Nephron progenitor cell (in vitro differentiated cells): ENCODE data around the gene TFR2.
A peak's percentile ranks its signal among the peaks of the same experiment; 100 is the strongest.

ENCODE experiments used
- DNase-seq: peaks from one replicate; pipeline ENCODE4 v3.0.0; 2021
- H3K27ac Mint-ChIP-seq: 2 replicates; pipeline ENCODE4 v1.8.0; 2021; ENCODE audit warnings: mild to moderate bottlenecking, moderate library complexity, mixed read lengths
- H3K27me3 Mint-ChIP-seq: 2 replicates; pipeline ENCODE4 v1.8.0; 2021; ENCODE audit warnings: mild to moderate bottlenecking, low read depth, mixed read lengths; ENCODE audit not compliant: poor library complexity
- H3K36me3 Mint-ChIP-seq: 2 replicates; pipeline ENCODE4 v1.8.0; 2021; ENCODE audit warnings: low read depth, mixed read lengths
- H3K4me1 Mint-ChIP-seq: 2 replicates; pipeline ENCODE4 v1.8.0; 2021; ENCODE audit warnings: mixed read lengths
- H3K4me3 Mint-ChIP-seq: 2 replicates; pipeline ENCODE4 v1.8.0; 2021; ENCODE audit warnings: mild to moderate bottlenecking, moderate library complexity, mixed read lengths
- H3K9me3 Mint-ChIP-seq: 2 replicates; pipeline ENCODE4 v1.8.0; 2021; ENCODE audit warnings: mild to moderate bottlenecking, moderate library complexity, mixed read lengths
- CTCF ChIP-seq: fragments of 200-600 bp; sonication (generic); IDR thresholded peaks from 2 replicates; pipeline ENCODE4 v1.5.0; 2021; ENCODE audit warnings: antibody characterized with exemption

TFR2 gene

GRCh38 chr7:100570954-100571828, 70.2 kb downstream of the TFR2 start:
- DNase-seq: peak; percentile 51
- no peak for TF ChIP-seq CTCF
- H3K4me3 Mint-ChIP-seq: no peak overlapping the region
- peaks cover 7% of the 10 kb centered on the region for H3K27me3 Mint-ChIP-seq
- peaks cover 7% of the 10 kb centered on the region for H3K36me3 Mint-ChIP-seq
- H3K4me1 Mint-ChIP-seq: peaks cover 58% of the 10 kb centered on the region
- no peak overlapping the region for H3K27ac Mint-ChIP-seq
- H3K9me3 Mint-ChIP-seq: no peaks in the 10 kb centered on the region
